ENCODE measurements around the gene MYEOV. TPM values are rescaled to one million over a fixed set of nuclear protein-coding genes. Genes with fewer than 3 reads are reported as not detected.

Gene MYEOV
- total RNA-seq, result not detected

DNA sequence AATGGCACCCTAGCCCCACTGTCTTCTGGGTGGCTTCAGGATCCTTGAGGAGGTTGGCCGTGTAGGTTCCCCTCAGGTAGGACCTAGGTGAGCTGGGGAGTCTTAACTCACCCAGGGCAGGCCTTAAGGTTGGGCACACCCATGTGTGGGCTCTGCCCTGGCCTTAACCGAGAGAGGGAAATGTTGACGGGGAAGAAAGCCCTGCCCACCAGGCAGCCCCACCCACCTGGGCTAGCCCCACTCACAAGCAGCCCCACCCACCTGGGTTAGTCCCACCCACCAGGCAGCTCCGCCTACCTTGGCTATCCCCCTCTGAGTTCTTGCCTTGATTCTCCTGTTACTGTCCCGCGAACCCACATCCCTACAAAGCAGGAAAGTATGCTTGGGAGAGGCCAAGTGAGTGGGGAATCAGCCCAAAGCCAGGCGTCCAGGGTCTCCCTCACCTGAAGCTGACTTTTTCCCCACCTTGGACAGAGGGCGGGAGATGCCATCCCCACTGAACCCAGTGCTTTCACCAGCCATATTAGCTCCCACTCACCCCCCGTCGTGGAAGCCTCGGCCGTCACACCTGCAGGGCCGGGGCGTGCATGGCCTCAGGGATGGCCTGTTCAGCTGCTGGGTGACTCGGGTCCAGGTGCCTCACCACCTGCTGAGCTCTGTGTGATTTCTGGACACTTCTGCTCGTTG is at the start of gene MYEOV:
MYEOV (plus strand) TSS at position 337 of the 687 bp plus-strand sequence. CDS start 1,200 bp downstream, outside the sequence.

Other genes starting within 250 kb of the MYEOV start
- gene TPCN2, start 245.2 kb upstream of the MYEOV start, total RNA-seq, result 17.0 TPM
- gene SMIM38, start 138.2 kb upstream of the MYEOV start, total RNA-seq, result 2.0 TPM
- gene LINC01488, start 187.5 kb downstream of the MYEOV start, total RNA-seq, result 0.38 TPM